TTC549 (cell line): ENCODE data around the gene TMEM181.
"Not testable (repeated sequence)": the region's sequence is repeated elsewhere in the genome, so short reads cannot be mapped to it uniquely, and the experiment has no call there.

Experiments used
- FAIRE-seq: peaks from 2 replicates; lab custom pipeline; 2012; peaks lifted over from hg19 to GRCh38; lab: Jason Lieb, UNC

Gene TMEM181

DNA sequence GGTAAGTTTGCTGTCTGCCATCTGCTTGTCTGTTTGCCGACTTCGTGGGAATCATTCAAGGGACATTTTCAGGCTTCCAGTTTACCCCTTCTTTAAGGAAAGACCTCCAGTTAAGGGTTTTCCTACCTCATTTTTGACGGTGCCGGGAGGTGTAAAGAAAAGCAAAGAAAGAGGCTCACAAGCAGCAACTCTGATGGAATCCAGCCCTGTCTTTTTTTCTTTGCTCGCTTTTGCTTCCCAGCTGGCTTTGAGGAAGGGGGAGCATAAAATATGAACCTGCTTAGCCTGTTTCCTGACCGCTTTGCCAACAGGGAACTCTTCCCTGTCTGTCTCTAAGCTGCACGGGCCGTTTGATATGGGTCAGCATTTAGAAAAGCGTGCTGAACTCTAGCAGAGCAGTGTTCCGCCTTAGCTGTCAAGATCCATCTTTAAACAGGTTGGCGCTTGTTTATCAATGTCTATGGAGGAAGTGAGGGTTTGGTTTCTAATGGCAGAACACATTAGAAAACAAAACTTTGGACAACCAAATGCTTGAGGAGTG, 103.8 kb downstream of the TMEM181 start:
- no peak for FAIRE-seq

- FAIRE-seq = no peak
These were observed 105.4 kb downstream of the TMEM181 start for GRCh38 chr6:158665332-158665731.

- FAIRE-seq = no peak
These were observed 106.9 kb downstream of the TMEM181 start for GRCh38 chr6:158666628-158667359.

- FAIRE-seq = no peak
These were observed 107.6 kb downstream of the TMEM181 start for GRCh38 chr6:158667360-158667981.

- no peak for FAIRE-seq
These were observed 108.8 kb downstream of the TMEM181 start for GRCh38 chr6:158668707-158669103.

- FAIRE-seq = no peak
These were observed 109.5 kb downstream of the TMEM181 start for GRCh38 chr6:158669145-158670035.

DNA sequence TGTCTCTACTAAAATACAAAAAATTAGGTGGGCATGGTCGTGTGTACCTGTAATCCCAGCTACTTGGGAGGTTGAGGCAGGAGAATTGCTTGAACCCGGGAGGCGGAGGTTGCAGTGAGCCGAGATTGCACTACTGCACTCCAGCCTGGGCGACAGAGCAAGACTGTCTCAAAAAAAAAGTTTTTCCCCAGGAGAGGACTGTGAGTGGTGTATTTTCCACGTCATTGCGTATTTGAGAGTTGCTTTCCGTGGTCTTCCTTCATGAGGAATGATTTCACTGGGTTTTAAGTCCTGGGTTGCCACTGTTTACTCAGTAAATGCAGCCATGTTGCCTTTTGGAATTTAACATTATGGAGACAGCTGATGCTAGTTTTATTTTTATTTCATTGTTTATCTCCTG, 112.2 kb downstream of the TMEM181 start:
- not testable (repeated sequence) for FAIRE-seq

DNA sequence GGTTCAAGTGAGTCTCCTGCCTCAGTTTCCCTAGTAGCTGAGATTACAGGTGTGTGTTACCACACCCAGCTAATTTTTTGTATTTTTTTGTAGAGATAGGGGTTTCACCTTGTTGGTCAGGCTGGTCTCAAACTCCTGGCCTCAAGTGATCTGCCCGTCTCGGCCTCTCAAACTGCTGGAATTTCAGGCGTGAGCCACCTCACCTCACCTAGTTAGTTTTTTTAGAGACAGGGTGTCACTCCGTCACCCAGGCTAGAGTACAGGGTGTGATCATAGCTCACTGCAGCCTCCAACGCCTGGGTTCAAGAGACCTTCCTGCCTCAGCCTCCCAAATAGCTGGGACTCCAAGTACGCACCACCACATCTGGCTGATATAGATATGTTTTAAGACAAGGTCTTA, 112.8 kb downstream of the TMEM181 start:
- no peak for FAIRE-seq

DNA sequence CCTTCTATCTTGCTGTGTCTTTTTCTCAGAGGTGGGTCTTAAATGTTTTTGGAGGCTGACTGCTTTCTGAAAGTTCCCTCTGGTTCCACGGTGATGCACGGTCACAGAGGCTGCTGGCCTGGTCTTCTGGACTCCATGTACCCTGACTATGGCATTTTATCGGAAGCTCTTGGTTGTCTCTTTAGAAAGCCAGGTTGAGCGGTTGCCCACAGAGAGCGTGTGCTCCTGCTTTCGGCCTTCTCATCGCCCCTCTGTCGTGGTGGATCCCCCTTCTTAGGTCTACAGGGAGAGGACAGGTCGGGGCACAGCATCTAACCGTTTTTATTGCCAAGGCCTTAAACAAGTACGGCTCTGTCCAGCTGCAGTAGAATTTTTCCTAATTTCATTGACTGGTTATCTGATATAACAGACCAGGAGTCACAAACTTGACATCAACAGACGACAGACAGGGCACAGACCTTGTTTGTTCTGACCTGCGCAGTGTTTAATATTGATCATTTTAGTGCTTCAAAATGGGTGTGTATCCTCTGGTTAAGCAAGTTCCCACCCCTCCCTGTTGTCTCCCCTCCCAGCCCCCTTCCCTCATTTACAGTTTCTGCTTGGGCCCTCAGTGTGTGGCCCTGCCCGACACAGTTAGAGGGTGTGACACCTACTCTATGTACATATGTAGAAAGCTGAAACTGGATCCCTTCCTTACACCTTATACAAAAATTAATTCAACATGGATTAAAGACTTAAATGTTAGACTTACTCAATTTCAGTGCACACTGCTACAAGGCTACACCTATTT, 114.6 kb downstream of the TMEM181 start:
- no peak for FAIRE-seq

GRCh38 chr6:158677094-158677493, 117.2 kb downstream of the TMEM181 start:
- not testable (repeated sequence) for FAIRE-seq

DNA sequence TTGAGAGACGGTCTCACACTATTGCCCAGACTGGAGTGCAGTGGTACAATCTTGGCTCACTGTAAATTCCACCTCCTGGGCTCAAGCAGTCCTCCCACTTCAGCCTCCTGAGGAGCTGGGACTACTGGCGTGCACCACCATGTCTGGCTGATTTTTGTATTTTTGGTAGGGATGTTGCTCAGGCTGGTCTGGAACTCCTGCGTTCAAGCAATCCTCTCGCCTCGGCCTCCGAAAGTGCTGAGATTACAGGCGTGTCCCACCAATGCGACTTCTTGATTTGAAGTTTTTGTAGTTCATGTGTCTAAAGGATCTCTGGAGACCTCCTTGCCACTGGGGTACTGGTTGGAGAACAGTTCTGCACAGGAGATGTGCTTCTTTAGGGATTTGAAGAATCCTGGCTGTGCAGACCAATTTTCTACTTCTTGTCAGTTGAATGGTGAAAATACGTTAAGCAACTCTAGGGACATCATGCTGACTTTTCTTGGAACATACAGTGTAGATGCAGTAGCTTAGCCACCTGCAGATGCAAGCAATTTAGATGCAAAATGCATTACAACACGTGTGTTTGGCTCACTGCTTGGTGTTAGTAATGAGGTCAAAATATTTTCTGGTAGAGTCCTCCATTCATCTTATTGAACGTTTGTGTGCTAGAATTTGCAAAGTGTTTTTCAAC, 118.2 kb downstream of the TMEM181 start:
- no peak for FAIRE-seq

DNA sequence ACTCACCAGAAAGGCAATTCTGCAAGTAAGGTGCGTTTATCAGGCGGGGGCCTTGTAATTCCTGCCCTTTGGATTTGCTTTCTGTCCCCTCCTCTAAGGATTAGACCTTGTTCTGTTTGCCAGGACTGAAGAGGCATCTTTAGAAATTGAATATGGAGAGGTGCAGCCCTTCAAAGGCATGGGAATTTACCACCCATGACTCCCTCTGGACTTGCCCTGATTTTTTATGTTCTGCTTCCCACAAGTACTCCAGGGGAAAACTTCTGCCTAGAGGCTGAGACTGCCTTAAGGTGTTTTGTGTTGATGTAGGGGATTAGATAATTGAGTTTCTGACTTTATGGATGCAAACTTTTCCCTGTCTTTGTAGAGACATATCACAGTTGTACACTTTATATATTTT, 120.1 kb downstream of the TMEM181 start:
- FAIRE-seq = no peak

GRCh38 chr6:158680481-158680880, 120.6 kb downstream of the TMEM181 start:
- FAIRE-seq = no peak

DNA sequence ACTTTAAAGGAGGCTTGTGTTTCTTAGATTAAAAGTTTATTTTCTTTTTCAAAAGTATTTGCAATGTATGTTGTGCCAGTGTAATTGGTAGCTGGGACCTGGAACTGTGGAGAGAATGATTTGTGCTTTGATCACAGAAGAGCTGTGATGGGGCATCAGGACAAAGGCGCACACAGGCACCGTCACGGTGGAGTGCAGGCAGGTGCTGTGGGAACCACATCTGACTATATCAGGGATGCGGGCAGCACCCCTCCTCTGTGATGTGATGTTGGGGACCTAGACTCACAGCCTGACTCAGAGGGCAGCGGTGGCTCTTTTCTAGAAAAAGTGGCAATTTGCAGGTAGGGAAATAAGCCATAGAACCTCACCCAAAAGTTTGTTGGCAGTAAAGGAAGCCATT, 124.4 kb downstream of the TMEM181 start:
- no peak for FAIRE-seq

GRCh38 chr6:158684745-158685324, 124.9 kb downstream of the TMEM181 start:
- no peak for FAIRE-seq
